Measurements from ENCODE around the gene SH3BP5L.

SH3BP5L gene

DNA sequence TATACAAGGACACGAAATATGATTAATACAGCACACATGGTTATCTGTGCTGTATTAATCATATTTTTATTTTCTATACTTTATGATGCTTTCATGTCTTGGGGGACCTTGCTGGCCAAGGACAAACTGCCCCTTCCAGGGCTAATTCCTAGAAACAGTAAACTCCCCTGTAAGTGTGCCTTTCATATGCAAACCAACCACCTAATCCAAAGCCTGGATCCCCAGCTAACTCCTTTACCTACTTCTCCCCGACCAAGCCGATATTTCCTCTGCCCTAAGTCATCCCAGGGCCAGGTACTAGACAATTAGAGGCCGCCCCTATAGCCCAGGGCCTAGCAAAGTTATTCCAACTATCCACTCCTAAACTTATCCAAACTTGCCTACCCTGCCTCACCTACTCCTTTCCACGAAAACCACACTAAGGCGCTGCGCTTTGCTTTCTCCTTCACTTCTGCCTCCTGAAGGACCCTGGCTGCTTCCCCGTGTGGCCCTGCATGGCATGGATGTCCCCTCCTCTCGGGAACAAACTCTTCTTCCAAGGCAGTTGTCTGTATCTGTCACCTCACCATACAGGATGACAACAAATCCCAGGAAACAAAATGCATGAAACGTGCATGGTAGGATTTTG, 10.2 kb downstream of the SH3BP5L start:
- H3K4me3 ChIP-seq (ENCODE audit: low read length), result no peak overlapping the region
- DNase-seq (ENCODE audit: low read depth), result no peak
- TF ChIP-seq CTCF (conservative IDR thresholded peaks at IDR 0.05; ENCODE audit: low read depth, low read length), result no peak

GRCh38 chr1:248814351-248814750, 11.4 kb downstream of the SH3BP5L start:
- no peak for TF ChIP-seq CTCF (conservative IDR thresholded peaks at IDR 0.05; ENCODE audit: low read depth, low read length)

GRCh38 chr1:248813546-248813945, 12.2 kb downstream of the SH3BP5L start:
- H3K4me3 ChIP-seq (ENCODE audit: low read length), result no peak overlapping the region
- DNase-seq (ENCODE audit: low read depth), result no peak
- TF ChIP-seq CTCF (conservative IDR thresholded peaks at IDR 0.05; ENCODE audit: low read depth, low read length), result no peak

More at GRCh38 chr1:248814351-248814750, 11.4 kb downstream of the SH3BP5L start:
- H3K4me3 ChIP-seq (ENCODE audit: low read length), result no peak overlapping the region
- DNase-seq (ENCODE audit: low read depth), result no peak

DNA sequence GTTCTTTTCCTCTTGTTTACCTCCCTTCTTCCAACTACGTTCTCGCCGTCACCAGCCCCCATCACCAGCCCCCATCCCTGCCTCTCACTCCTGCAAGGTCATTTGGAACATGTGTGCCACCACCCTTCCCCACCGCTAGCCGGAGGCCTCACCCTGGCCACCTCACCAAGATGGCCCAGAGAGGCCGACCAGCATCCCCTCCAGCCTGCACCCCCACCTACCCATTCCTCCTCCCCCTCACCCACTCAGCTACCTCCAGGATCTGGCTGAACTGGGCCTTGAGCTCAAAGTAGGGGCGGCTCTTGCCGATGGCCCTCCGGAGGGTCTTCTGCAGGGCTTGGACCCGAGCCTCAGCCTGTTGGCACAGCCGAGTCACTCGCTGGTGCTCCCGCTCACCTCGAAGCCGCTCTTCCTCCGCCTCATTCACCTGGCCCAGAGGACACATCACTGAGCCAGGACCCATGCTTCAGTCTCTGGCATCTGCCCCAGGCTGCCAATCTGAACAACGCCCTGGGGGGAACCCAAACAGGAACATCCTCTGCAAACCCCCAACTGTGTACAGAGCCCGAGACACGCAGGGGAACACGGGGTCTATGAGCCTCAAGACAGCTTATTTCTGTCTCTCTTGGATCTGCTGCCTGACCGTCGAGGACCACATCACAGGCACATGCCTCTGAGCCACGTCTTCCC, 12.8 kb downstream of the SH3BP5L start:
- no peak for DNase-seq (ENCODE audit: low read depth)
- TF ChIP-seq CTCF (conservative IDR thresholded peaks at IDR 0.05; ENCODE audit: low read depth, low read length), result no peak
- H3K4me3 ChIP-seq (ENCODE audit: low read length), result no peak overlapping the region

DNA sequence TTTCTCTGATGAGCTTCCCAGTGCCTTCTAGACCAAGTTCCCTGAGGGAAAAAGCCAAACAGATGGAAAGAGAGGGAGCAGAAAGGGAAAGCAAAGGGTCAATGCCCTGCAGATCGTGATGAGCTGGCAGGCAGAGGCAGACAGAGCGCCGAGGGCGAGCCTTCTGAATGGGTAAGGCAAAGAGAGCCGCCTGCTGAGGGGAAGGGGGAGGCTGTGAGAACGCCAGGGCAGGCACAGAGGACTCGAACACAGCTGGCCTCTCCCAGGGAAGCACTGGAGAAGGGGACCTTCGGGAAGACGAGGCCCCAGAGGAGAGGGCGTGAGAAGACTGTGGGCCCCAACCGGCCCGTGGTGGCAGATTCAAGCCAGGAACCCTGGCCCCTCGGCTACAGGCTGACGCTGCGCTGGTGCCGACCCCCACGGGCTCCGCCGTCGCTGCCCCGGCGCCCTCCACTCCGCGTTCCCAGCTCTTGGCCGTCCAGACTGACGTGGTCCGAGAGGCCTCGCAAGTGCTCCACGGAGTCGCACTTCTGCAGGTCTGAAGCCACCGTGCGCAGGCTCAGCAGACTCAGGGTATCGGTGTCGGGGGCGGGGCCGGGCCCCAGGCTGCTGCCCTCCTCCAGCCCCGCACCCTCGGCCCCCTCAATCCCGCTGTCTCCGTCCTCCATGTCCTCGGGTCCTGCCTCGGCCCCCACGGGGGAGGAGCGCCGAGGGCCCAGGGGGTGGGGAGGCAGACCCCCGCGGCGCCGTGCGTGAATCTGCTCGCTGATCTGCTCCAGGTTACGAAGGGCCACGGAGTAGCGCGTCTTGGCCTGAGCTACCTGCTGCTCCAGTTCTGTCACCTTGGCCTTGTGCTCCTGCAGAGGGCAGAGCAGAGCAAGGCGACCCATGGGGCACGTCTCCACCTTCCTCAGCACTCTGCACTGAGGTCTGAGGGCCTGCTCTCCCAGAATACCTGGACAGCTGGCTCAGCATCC, 13.9 kb downstream of the SH3BP5L start:
- no peak for DNase-seq (ENCODE audit: low read depth)
- peak; percentile 8 for TF ChIP-seq CTCF (conservative IDR thresholded peaks at IDR 0.05; ENCODE audit: low read depth, low read length)
- H3K4me3 ChIP-seq (ENCODE audit: low read length), result no peak overlapping the region

DNA sequence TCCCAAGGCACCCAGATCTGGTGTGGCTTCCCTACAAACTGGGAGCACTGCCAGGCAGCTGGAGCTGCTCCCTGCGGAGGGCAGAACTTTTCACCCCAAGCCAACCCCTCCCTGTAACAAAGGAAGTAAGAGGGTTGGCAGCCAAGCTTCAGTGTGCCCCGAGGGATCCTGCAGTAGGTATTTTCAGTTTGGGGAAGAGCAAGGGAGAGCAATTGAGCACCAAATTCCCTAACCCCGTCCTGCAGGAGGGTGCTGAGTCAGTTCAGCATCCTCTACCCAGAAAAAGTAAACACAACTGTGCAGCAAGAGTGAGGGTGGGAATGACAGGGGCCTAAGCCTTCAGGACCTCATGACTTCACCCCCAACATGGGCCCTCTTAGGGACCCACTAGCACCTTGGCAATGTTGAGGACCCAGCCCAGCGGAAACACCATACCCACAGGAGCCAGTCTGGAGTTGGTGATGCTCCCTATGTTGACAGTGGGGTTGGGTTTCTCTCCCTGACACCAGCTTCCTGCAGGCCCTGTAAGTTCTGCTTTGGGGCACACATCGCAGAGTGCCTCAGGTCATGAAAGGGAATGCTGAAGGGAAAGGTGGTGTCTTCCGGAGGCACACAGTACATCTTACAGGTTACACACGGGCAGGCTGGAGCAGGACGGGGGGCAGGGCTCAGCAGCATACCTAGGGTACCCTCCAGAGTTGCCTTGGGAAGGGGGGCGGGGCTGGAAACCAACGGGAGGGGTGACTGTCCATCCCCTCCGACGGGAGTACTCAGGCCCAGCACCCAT, 14.8 kb downstream of the SH3BP5L start:
- no peak overlapping the region for H3K4me3 ChIP-seq (ENCODE audit: low read length)
- no peak for DNase-seq (ENCODE audit: low read depth)
- TF ChIP-seq CTCF (conservative IDR thresholded peaks at IDR 0.05; ENCODE audit: low read depth, low read length), result no peak
